Activated CD4-positive, alpha-beta T cell treated with anti-CD3 and anti-CD28 coated beads, Interleukin-2, amount 50 U/mL, for 24 hours (primary cell): ENCODE results near the gene ANXA11.
"Not testable (repeated sequence)": the region's sequence is repeated elsewhere in the genome, so short reads cannot be mapped to it uniquely, and the experiment has no call there.

ENCODE experiments used
- DNase-seq, 2 donors: peaks; one replicate each; pipeline ENCODE4 v3.0.0-alpha.2; 2020; ENCODE audit warnings: low read depth in 1 of 2, low spot score in 1 of 2

Gene ANXA11

GRCh38 chr10:80146918-80147317 is 58.4 kb downstream of the ANXA11 start:
- no peak for DNase-seq

GRCh38 chr10:80145406-80146308 is 59.7 kb downstream of the ANXA11 start:
- DNase-seq: not testable (repeated sequence)

- DNase-seq: no peak
Observed at GRCh38 chr10:80144696-80145131, 60.6 kb downstream of the ANXA11 start.

- peak in 1 of 2 donors; percentile 6 for DNase-seq
Observed at GRCh38 chr10:80144067-80144695, 61.2 kb downstream of the ANXA11 start.

DNA sequence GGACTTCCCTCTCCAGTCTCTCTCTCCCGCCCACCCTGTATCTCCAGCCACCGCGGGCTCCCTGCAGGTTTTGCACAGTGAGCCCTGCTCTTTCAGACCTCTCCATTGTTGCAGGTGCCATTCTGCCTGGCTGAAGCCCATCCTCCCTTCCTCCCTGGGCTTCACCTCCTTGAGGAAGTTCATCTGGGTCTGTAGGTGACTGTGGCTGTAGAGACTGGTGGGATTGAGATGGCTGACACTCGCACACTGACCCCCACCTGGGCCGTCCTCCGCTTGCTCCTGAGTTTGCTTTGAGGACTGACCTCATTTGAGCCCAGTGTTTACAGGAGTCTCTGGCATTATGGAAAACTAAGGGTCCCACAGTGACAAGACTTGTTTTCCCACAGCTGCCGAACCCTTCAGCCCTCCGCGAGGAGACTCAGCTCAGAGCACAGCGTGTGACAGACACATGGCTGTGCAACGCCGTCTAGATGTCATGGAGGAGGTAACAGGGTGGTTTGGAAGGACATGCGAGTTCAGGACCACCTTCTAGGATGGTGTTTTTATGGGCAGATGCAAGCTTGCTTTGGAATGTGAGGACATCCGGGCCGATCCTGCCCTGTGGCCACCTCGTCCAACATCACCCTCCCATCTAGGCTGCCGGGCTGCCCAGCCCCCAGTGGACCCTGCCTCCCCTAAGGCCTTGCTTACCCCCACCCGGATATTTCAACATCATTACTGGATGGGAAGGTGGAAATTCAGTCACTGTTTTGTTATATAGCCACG is 63.5 kb downstream of the ANXA11 start:
- no peak for DNase-seq

- no peak for DNase-seq
Observed at GRCh38 chr10:80140251-80140650, 65.1 kb downstream of the ANXA11 start.

GRCh38 chr10:80139265-80139664 is 66.1 kb downstream of the ANXA11 start:
- DNase-seq: no peak

DNA sequence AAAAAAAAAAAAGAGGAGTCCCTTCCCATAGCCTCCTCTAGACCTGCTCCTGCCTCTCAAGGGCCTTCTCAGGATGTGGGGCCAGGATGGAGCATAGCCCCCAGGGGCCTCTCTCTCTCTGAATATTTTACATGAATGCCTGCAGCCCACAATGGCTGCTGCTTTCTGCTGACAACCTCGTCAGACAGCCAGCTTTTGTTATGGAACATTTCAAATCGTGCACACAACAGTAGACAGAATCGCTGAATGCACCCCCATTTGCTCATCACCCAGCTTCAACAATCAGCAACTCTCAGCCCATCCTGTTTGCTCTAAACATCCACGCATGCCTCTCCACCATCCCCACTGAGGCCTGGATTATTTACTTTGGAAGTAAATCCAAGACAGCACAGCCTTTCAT is 67.4 kb downstream of the ANXA11 start:
- no peak for DNase-seq

GRCh38 chr10:80137031-80137862 is 68.1 kb downstream of the ANXA11 start:
- no peak for DNase-seq

DNA sequence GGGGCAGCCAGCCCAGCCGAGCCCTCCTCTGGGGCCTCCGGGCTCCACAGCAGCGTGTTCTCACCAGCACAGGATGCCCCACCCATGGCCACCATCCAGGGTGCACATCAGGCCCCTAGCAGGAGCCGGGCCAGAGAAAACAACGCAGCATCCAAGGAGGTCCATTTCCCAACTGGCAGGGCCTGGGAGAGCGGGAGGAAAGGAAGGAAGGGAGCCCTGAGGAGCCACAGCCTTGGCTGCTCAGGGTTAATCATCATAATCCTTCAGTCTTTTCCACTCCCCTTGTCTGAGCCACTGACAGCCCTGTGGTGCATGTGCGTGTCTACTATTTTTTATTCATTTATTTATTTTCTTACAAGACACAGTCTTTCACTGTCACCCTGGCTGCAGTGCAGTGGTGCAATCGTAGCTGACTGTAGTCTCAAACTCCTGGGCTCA is 69.2 kb downstream of the ANXA11 start:
- DNase-seq: no peak

- not testable (repeated sequence) for DNase-seq
Observed at GRCh38 chr10:80133687-80134086, 71.7 kb downstream of the ANXA11 start.

- no peak for DNase-seq
Observed at GRCh38 chr10:80133206-80133605, 72.1 kb downstream of the ANXA11 start.

DNA sequence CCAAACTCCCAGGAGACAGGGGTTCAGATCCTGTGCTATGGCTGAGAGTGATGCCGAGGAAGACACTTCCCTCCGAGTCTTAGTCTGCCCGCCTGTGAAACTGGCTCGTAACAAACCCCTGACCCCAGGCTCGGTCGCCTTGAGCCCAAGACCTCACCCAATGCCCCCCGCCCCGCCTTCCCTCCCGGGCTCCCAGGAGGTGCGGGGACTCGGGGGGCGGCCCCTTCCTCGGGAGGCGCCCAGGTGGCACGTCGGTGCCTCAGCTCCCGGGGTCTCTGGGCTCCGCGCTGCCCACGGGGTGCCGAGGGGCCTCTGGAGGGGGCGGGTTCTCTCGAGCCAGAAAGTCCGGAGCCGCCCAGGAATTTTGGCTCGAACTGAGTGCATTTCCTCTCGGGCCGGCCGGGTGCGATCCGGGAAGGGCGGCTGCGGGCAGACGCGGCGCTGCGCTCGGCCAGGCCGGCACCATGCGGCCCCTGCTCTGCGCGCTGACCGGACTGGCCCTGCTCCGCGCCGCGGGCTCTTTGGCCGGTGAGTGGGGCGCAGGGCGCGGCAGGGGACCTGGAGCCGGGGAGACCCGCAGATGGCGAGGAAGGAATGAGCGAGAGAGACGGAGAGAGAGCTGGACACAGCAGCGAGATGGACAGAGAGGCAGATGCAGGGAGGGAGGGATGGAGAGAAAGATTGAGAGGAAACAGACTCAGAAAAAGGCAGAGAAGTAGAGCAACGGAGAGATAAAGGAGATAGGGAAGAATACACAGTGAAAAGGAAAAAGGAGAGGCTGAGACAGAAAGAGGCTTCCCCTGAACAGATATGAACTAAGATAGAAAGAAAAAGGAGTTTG is 72.8 kb downstream of the ANXA11 start, which contains the start of gene PLAC9:
PLAC9 (plus strand) TSS at position 432 of the 841 bp plus-strand sequence; CDS start at position 465, 33 bp downstream.
- no peak for DNase-seq

GRCh38 chr10:80131499-80131901 is 73.8 kb downstream of the ANXA11 start:
- no peak for DNase-seq

GRCh38 chr10:80126876-80127275 is 78.5 kb downstream of the ANXA11 start:
- DNase-seq: no peak

GRCh38 chr10:80122746-80123145 is 82.6 kb downstream of the ANXA11 start:
- DNase-seq: no peak

GRCh38 chr10:80122110-80122710 is 83.1 kb downstream of the ANXA11 start:
- no peak for DNase-seq

- DNase-seq: no peak
Observed at GRCh38 chr10:80118669-80119068, 86.7 kb downstream of the ANXA11 start.

- no peak for DNase-seq
Observed at GRCh38 chr10:80110986-80111385, 94.4 kb downstream of the ANXA11 start.
